ENCODE results near the gene SAMD3.

SAMD3 gene

GRCh38 chr6:130111031-130111430 is 111.7 kb downstream of the SAMD3 start:
- intact Hi-C loops (cut with DNase I), result no loop called here
- DNase-seq, result no peak

- intact Hi-C loops (cut with DNase I), result no loop called here
- DNase-seq, result no peak
These were observed 115.0 kb downstream of the SAMD3 start for GRCh38 chr6:130107710-130108109.

- intact Hi-C loops (cut with DNase I), result no loop called here
- DNase-seq, result no peak
These were observed 116.6 kb downstream of the SAMD3 start for GRCh38 chr6:130105996-130106704.

GRCh38 chr6:130099119-130099518 is 123.6 kb downstream of the SAMD3 start:
- intact Hi-C loops (cut with DNase I), result no loop called here
- DNase-seq, result no peak

- intact Hi-C loops (cut with DNase I), result no loop called here
- DNase-seq, result no peak
These were observed 124.4 kb downstream of the SAMD3 start for GRCh38 chr6:130098317-130098716.
